H1 (cell line): ENCODE data around the gene PLA2G15. TPM values are rescaled to one million over a fixed set of nuclear protein-coding genes. Genes with fewer than 3 reads are reported as not detected.

Experiments used
- CTCF ChIA-PET: fragments of 300-600 bp; sonication (Branson Sonifier 250); formaldehyde crosslinking; loops from one replicate; lab custom pipeline; 2021; ENCODE audit not compliant: partially characterized antibody; lab: Charles Lee
- POLR2A ChIA-PET: fragments of 300-600 bp; sonication (Branson Sonifier 250); formaldehyde crosslinking; loops from one replicate; lab custom pipeline; 2021; ENCODE audit warnings: inconsistent platforms; ENCODE audit not compliant: partially characterized antibody; lab: Charles Lee
- DNase-seq, 2 experiments: peaks; one replicate each; pipeline versions ENCODE4 v3.0.0 to v3.0.0-alpha.2; 2010 to 2022; ENCODE audit warnings: low spot score in 2 of 2, low read depth in 1 of 2, mixed read lengths in 1 of 2
- FAIRE-seq: peaks from 2 replicates; lab custom pipeline; 2011; peaks lifted over from hg19 to GRCh38; lab: Jason Lieb, UNC
- H2AFZ ChIP-seq: 2 replicates; pipeline ENCODE4 v1.8.1; 2012; ENCODE audit warnings: low read length, inconsistent platforms
- H2AK5ac ChIP-seq: 2 replicates; pipeline ENCODE4 v1.6.1; 2013; ENCODE audit warnings: low read depth, low read length
- H2BK120ac ChIP-seq: replicated peaks from 2 replicates; pipeline ENCODE3; 2013; ENCODE audit warnings: low read depth, low read length, inconsistent platforms
- H2BK12ac ChIP-seq: 2 replicates; pipeline ENCODE4 v1.6.1; 2013; ENCODE audit warnings: low read depth, low read length
- H2BK15ac ChIP-seq: 2 replicates; pipeline ENCODE4 v1.6.1; 2013; ENCODE audit warnings: low read length
- H2BK20ac ChIP-seq: 2 replicates; pipeline ENCODE4 v1.6.1; 2013; ENCODE audit warnings: low read length
- H2BK5ac ChIP-seq: 2 replicates; pipeline ENCODE4 v1.6.1; 2013; ENCODE audit warnings: low read depth, low read length
- H3K14ac ChIP-seq: 2 replicates; pipeline ENCODE4 v1.6.1; 2013; ENCODE audit warnings: inconsistent platforms; ENCODE audit not compliant: insufficient read length
- H3K18ac ChIP-seq: 2 replicates; pipeline ENCODE4 v1.6.1; 2013; ENCODE audit warnings: low read length; ENCODE audit errors: extremely low read depth
- H3K23ac ChIP-seq: 2 replicates; pipeline ENCODE4 v1.6.1; 2013; ENCODE audit warnings: inconsistent platforms; ENCODE audit not compliant: insufficient read length
- H3K23me2 ChIP-seq: 2 replicates; pipeline ENCODE4 v1.6.1; 2013; ENCODE audit warnings: low read depth, low read length
- H3K27ac ChIP-seq: 2 replicates; pipeline ENCODE4 v1.6.1; 2011; ENCODE audit warnings: low read depth, low read length, inconsistent platforms
- H3K27me3 ChIP-seq, 4 experiments: replicated peaks in 1 of 4; 1 replicate in 1 of 4; 2 replicates in 3 of 4; pipeline versions ENCODE4 v1.6.1 to v1.8.1; 2011 to 2013; ENCODE audit warnings: low read length in 3 of 4, mild to moderate bottlenecking in 3 of 4, inconsistent platforms in 2 of 4, mixed read lengths in 2 of 4, moderate library complexity in 1 of 4; ENCODE audit not compliant: control insufficient read depth in 3 of 4, insufficient read depth in 3 of 4; ENCODE audit errors: extremely low read depth in 1 of 4
- H3K36me3 ChIP-seq, 4 experiments: 2 replicates each; pipeline versions ENCODE4 v1.6.1 to v1.8.1; 2011 to 2013; ENCODE audit warnings: mild to moderate bottlenecking in 4 of 4, low read length in 3 of 4, moderate library complexity in 2 of 4, control low read depth in 1 of 4, inconsistent platforms in 1 of 4; ENCODE audit not compliant: insufficient read depth in 4 of 4, control insufficient read depth in 2 of 4
- H3K4ac ChIP-seq: replicated peaks from 2 replicates; pipeline ENCODE3; 2013; ENCODE audit warnings: low read length, low read depth, mixed read lengths, inconsistent platforms; ENCODE audit not compliant: insufficient read length
- H3K4me1 ChIP-seq, 4 experiments: replicated peaks in 1 of 4; 1 replicate in 1 of 4; 2 replicates in 3 of 4; pipeline versions ENCODE4 v1.6.1 to v1.8.1; 2011 to 2013; ENCODE audit warnings: low read length in 3 of 4, inconsistent platforms in 2 of 4, mixed read lengths in 1 of 4; ENCODE audit not compliant: insufficient read depth in 4 of 4, control insufficient read depth in 3 of 4
- H3K4me2 ChIP-seq, 2 experiments: 2 replicates each; pipeline versions ENCODE4 v1.6.1 to v1.8.1; 2011 to 2013; ENCODE audit warnings: low read depth in 2 of 2, low read length in 2 of 2, control low read depth in 1 of 2, inconsistent platforms in 1 of 2, mild to moderate bottlenecking in 1 of 2; ENCODE audit not compliant: insufficient read depth in 1 of 2
- H3K4me3 ChIP-seq, 4 experiments: fragments of 200-600, 300-600 bp in 1 of 4; sonication (generic), shearing (Covaris generic), sonication (Bioruptor Twin) in 1 of 4; 2 replicates each; pipeline versions ENCODE4 v1.5.1 to v1.8.1; 2011 to 2016; ENCODE audit warnings: low read length in 4 of 4, low read depth in 3 of 4, control low read depth in 2 of 4, inconsistent platforms in 2 of 4, mild to moderate bottlenecking in 2 of 4, mixed read lengths in 1 of 4, moderate library complexity in 1 of 4; ENCODE audit not compliant: insufficient read depth in 2 of 4; ENCODE audit errors: extremely low read depth in 1 of 4
- H3K56ac ChIP-seq: replicated peaks from 2 replicates; pipeline ENCODE3; 2013; ENCODE audit warnings: low read depth, mild to moderate bottlenecking, mixed read lengths, low read length, inconsistent platforms; ENCODE audit not compliant: insufficient read length
- H3K79me1 ChIP-seq: 2 replicates; pipeline ENCODE4 v1.6.1; 2013; ENCODE audit warnings: low read depth, low read length, control low read depth
- H3K79me2 ChIP-seq, 2 experiments: 2 replicates each; pipeline versions ENCODE4 v1.6.1 to v1.8.1; 2012 to 2013; ENCODE audit warnings: low read length in 2 of 2, mild to moderate bottlenecking in 2 of 2, inconsistent platforms in 1 of 2; ENCODE audit not compliant: insufficient read depth in 2 of 2, control insufficient read depth in 1 of 2
- H3K9ac ChIP-seq, 4 experiments: replicated peaks in 1 of 4; 1 replicate in 1 of 4; 2 replicates in 3 of 4; pipeline versions ENCODE4 v1.6.1 to v1.8.1; 2011 to 2013; ENCODE audit warnings: low read depth in 3 of 4, low read length in 3 of 4, control low read depth in 2 of 4, mild to moderate bottlenecking in 2 of 4, moderate library complexity in 2 of 4, inconsistent platforms in 1 of 4; ENCODE audit errors: extremely low read depth in 1 of 4
- H3K9me3 ChIP-seq, 2 experiments: 2 replicates each; pipeline versions ENCODE4 v1.6.1 to v1.8.1; 2012 to 2013; ENCODE audit warnings: mild to moderate bottlenecking in 2 of 2, moderate library complexity in 2 of 2, control low read depth in 1 of 2, inconsistent platforms in 1 of 2, low read depth in 1 of 2, low read length in 1 of 2, mixed read lengths in 1 of 2; ENCODE audit not compliant: insufficient read depth in 2 of 2
- H4K20me1 ChIP-seq, 2 experiments: replicated peaks in 1 of 2; 2 replicates each; pipeline versions ENCODE3 to v1.8.1; 2011 to 2013; ENCODE audit warnings: inconsistent platforms in 2 of 2, low read length in 2 of 2, mild to moderate bottlenecking in 1 of 2; ENCODE audit not compliant: insufficient read depth in 2 of 2, control insufficient read depth in 1 of 2
- H4K5ac ChIP-seq: 2 replicates; pipeline ENCODE4 v1.6.1; 2013; ENCODE audit warnings: low read length, low read depth, mixed read lengths, inconsistent platforms; ENCODE audit not compliant: insufficient read length
- H4K8ac ChIP-seq: 2 replicates; pipeline ENCODE4 v1.8.0; 2013; ENCODE audit warnings: mild to moderate bottlenecking, moderate library complexity, low read length, inconsistent platforms; ENCODE audit not compliant: insufficient read depth; ENCODE audit errors: extremely low read depth
- H4K91ac ChIP-seq: replicated peaks from 2 replicates; pipeline ENCODE3; 2013; ENCODE audit warnings: low read length, mixed read lengths, inconsistent platforms; ENCODE audit not compliant: insufficient read length
- CBX5 ChIP-seq: fragments of 300-800, 300-1000 bp; sonication (generic); IDR thresholded peaks from 2 replicates; pipeline ENCODE4 v1.7.1; 2016; ENCODE audit warnings: antibody characterized with exemption, low read length, low read depth
- CHD1 ChIP-seq: IDR thresholded peaks from 2 replicates; pipeline ENCODE4 v1.6.1; 2012; ENCODE audit warnings: low read depth, low read length, improper control_type of control experiment
- CREB1 ChIP-seq: IDR thresholded peaks from 2 replicates; pipeline ENCODE4 v1.6.1; 2012; ENCODE audit warnings: inconsistent platforms
- EGR1 ChIP-seq: IDR thresholded peaks from 2 replicates; pipeline ENCODE4 v1.6.1; 2011; ENCODE audit warnings: low read depth, low read length, borderline replicate concordance
- JUND ChIP-seq: IDR thresholded peaks from 2 replicates; pipeline ENCODE4 v1.6.1; 2011; ENCODE audit warnings: mild to moderate bottlenecking, improper control_type of control experiment, low read length
- POLR2A ChIP-seq, 2 experiments: IDR thresholded peaks; 1 replicate in 1 of 2; 2 replicates in 1 of 2; pipeline ENCODE4 v1.6.1; 2011; ENCODE audit warnings: low read depth in 2 of 2, low read length in 2 of 2, mild to moderate bottlenecking in 2 of 2; ENCODE audit errors: control extremely low read depth in 1 of 2
- SAP30 ChIP-seq: fragments of 300-600 bp; sonication (generic); IDR thresholded peaks from 2 replicates; pipeline ENCODE4 v1.7.1; 2012; ENCODE audit warnings: low read length, moderate library complexity, mild to moderate bottlenecking, inconsistent platforms; ENCODE audit not compliant: insufficient read depth, insufficient replicate concordance
- TAF7 ChIP-seq: optimal IDR thresholded peaks from 2 replicates; pipeline ENCODE3; 2011; ENCODE audit warnings: low read depth, mild to moderate bottlenecking, inconsistent platforms, low read length, moderate library complexity, borderline replicate concordance
- WGBS, 2 experiments: shearing (Covaris generic) in 1 of 2; methylation state at CpG; one replicate each; pipeline versions ENCODE4 v1.1.6 to v1.1.7; 2013 to 2015; ENCODE audit warnings: low lambda C conversion rate in 2 of 2, mixed read lengths in 2 of 2, inconsistent platforms in 1 of 2, low coverage in 1 of 2, missing lambda C conversion rate in 1 of 2; ENCODE audit not compliant: insufficient replicate concordance in 2 of 2, insufficient coverage in 1 of 2, insufficient read length in 1 of 2; ENCODE audit errors: extremely low coverage in 1 of 2, missing lambda C conversion rate in 1 of 2; 5-methylcytosine and 5-hydroxymethylcytosine counted together
- polyA plus RNA-seq, 7 experiments: library from polyadenylated mRNA; depleted of rRNA in 3 of 7; stranded (reverse) in 5 of 7; unstranded in 2 of 7; fragments of >200 nt in 5 of 7; fragments of 200-250 nt in 2 of 7; gene quantifications; 1 replicate in 5 of 7; 2 replicates in 1 of 7; 4 replicates in 1 of 7; pipeline versions ENCODE4 v1.2.1 to v1.2.3, GENCODE V29; 2011 to 2013; ENCODE audit warnings: missing spikeins in 2 of 7, mixed read lengths in 2 of 7
- total RNA-seq: library from RNA; stranded (reverse); fragmentation: NEBNext Ultra II Directional; extraction: Animal tissue kit (Norgen Biotek cat#: 25700); gene quantifications from 2 replicates; pipeline ENCODE4 v1.2.1, GENCODE V29; 2021

The PLA2G15 gene
- total and polyA plus RNA-seq, 2 of the 8 experiments (the other 6 are each of a cell fraction or from before 2014, with no cell fraction given): 11.2 to 12.0 TPM

GRCh38 chr16:68251832-68252231, 6.7 kb downstream of the PLA2G15 start:
- no peak for TF ChIP-seq EGR1
- no peak for TF ChIP-seq SAP30
- no peak for TF ChIP-seq JUND
- TF ChIP-seq CBX5: no peak
- no peak for TF ChIP-seq CREB1
- no peak for TF ChIP-seq CHD1
- no peak for TF ChIP-seq TAF7
- no peak for TF ChIP-seq POLR2A (IDR thresholded peaks at IDR 0.05; ENCODE audit: control extremely low read depth in 1 of 2, low read depth in 2 of 2, low read length in 2 of 2)
- no peak overlapping the region for H2BK12ac ChIP-seq
- no peak overlapping the region for H2BK5ac ChIP-seq
- no peak overlapping the region for H3K23ac ChIP-seq
- no peaks in the 10 kb centered on the region for H3K36me3 ChIP-seq
- no peak overlapping the region for H3K4ac ChIP-seq
- ChIA-PET CTCF (interaction anchor here (0.6 to 6.2 kb wide), 9 partner anchors 9 to 104 kb away, joined by 3 to 108 read pairs (median 4); partner anchors contain the start of gene SLC7A6), POLR2A (interaction anchor here (1.3 to 3.7 kb wide), 4 partner anchors 9 to 59 kb away, joined by 3 to 10 read pairs (median 5); partner anchors contain the start of genes ESRP2, PRMT7 and SLC7A6OS)
- H3K4me3 ChIP-seq: no peak overlapping the region
- no peak overlapping the region for H2AFZ ChIP-seq
- H3K27ac ChIP-seq: no peak overlapping the region
- H4K20me1 ChIP-seq: no peaks in the 10 kb centered on the region
- no peak overlapping the region for H3K56ac ChIP-seq
- no peaks in the 10 kb centered on the region for H3K4me1 ChIP-seq
- H4K5ac ChIP-seq: no peak overlapping the region
- H2BK120ac ChIP-seq: no peak overlapping the region
- no peaks in the 10 kb centered on the region; a peak in 1 of 7 replicates for H3K27me3 ChIP-seq
- H3K14ac ChIP-seq: no peak overlapping the region
- no peak overlapping the region for H4K91ac ChIP-seq
- H3K9me3 ChIP-seq: no peaks in the 10 kb centered on the region
- 87% methylated on average over 4 of the region's 5 CpGs; no CpG with 5 or more reads in 1 of the 2 experiments for WGBS, 2 experiments
- H3K18ac ChIP-seq: no peak overlapping the region
- H3K4me2 ChIP-seq: no peak overlapping the region
- no peak overlapping the region for H3K9ac ChIP-seq
- H2AK5ac ChIP-seq: no peak overlapping the region
- DNase-seq: no peak
- H3K79me2 ChIP-seq: no peaks in the 10 kb centered on the region
- no peak overlapping the region for H4K8ac ChIP-seq
- no peaks in the 10 kb centered on the region for H3K23me2 ChIP-seq
- H2BK20ac ChIP-seq: no peak overlapping the region
- no peak overlapping the region for H2BK15ac ChIP-seq
- H3K79me1 ChIP-seq: no peaks in the 10 kb centered on the region; the same call in 1 of the 2 replicates
- no peak for FAIRE-seq
